ENCODE measurements around the gene PRKG1. TPM values are rescaled to one million over a fixed set of nuclear protein-coding genes. Genes with fewer than 3 reads are reported as not detected.

The PRKG1 gene
- total and polyA plus RNA-seq, 4 donors: 26.2 to 199 (median 94.1) TPM

GRCh38 chr10:51788273-51788672 lies 714.0 kb downstream of the PRKG1 start:
- Histone ChIP-seq H3K36me3 (ENCODE audit: control insufficient read depth in 1 of 2, insufficient read depth in 2 of 2, low read length in 1 of 2) (no peaks in the 10 kb centered on the region), H3K4me3 (ENCODE audit: low read length in 2 of 2) (no peak overlapping the region), H3K27ac (ENCODE audit: low read depth in 1 of 2, low read length in 2 of 2) (no peak overlapping the region), H3K9me3 (ENCODE audit: control insufficient read depth, low read length) (no peaks in the 10 kb centered on the region), H3K27me3 (ENCODE audit: control insufficient read depth in 1 of 2, insufficient read depth in 2 of 2, low read length in 1 of 2) (no peaks in the 10 kb centered on the region), H3K4me1 (ENCODE audit: control insufficient read depth in 1 of 2, insufficient read depth in 2 of 2, low read length in 2 of 2) (peaks cover 3 to 9% of the 10 kb centered on the region in 2 donors)
- intact Hi-C loops (cut with DNase I): no loop called here
- ATAC-seq (ENCODE audit: low FRiP score) (no peak), DNase-seq (no peak)
- WGBS, 2 donors: 32 to 43% methylated on average over 3 of the region's 3 CpGs

GRCh38 chr10:51789118-51789517 lies 714.8 kb downstream of the PRKG1 start:
- H3K4me1 ChIP-seq (ENCODE audit: control insufficient read depth in 1 of 2, insufficient read depth in 2 of 2, low read length in 2 of 2): peaks cover 0 to 9% of the 10 kb centered on the region in 2 donors
- ATAC-seq (ENCODE audit: low FRiP score): no peak
- 81 to 86% methylated on average over 1 of the region's 1 CpG for WGBS, 2 donors
- H3K4me3 ChIP-seq (ENCODE audit: low read length in 2 of 2): no peak overlapping the region
- DNase-seq: no peak
- H3K27me3 ChIP-seq (ENCODE audit: control insufficient read depth in 1 of 2, insufficient read depth in 2 of 2, low read length in 1 of 2): no peaks in the 10 kb centered on the region
- intact Hi-C loops (cut with DNase I): no loop called here
- H3K27ac ChIP-seq (ENCODE audit: low read depth in 1 of 2, low read length in 2 of 2): no peak overlapping the region
- H3K36me3 ChIP-seq (ENCODE audit: control insufficient read depth in 1 of 2, insufficient read depth in 2 of 2, low read length in 1 of 2): no peaks in the 10 kb centered on the region
- H3K9me3 ChIP-seq (ENCODE audit: control insufficient read depth, low read length): no peaks in the 10 kb centered on the region

DNA sequence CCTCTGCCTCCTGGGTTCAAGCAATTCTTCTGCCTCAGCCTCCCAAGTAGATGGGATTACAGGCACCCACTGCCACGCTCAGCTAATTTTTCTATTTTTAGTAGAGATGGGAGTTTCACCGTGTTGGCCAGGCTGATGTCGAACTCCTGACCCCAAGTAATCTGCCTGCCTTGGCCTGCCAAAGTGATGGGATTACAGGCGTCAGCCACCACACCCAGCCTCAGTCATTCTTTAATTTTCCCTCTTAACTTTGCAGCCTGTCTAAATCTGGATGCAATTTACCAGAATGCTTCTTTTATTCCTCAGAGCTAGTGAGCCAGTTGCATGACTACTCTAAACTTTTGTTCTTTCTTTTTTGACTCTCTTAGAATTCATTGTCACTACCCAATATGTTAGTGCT lies 715.6 kb downstream of the PRKG1 start:
- peak in 1 of 2 donors; percentile 56 for DNase-seq
- Histone ChIP-seq H3K9me3 (ENCODE audit: control insufficient read depth, low read length) (no peaks in the 10 kb centered on the region), H3K4me3 (ENCODE audit: low read length in 2 of 2) (no peak overlapping the region), H3K4me1 (ENCODE audit: control insufficient read depth in 1 of 2, insufficient read depth in 2 of 2, low read length in 2 of 2) (peaks cover 0 to 9% of the 10 kb centered on the region in 2 donors), H3K36me3 (ENCODE audit: control insufficient read depth in 1 of 2, insufficient read depth in 2 of 2, low read length in 1 of 2) (no peaks in the 10 kb centered on the region), H3K27me3 (ENCODE audit: control insufficient read depth in 1 of 2, insufficient read depth in 2 of 2, low read length in 1 of 2) (no peaks in the 10 kb centered on the region), H3K27ac (ENCODE audit: low read depth in 1 of 2, low read length in 2 of 2) (no peak overlapping the region)
- intact Hi-C loops (cut with DNase I): no loop called here
- WGBS, 2 donors: 56 to 61% methylated on average over 4 of the region's 4 CpGs
- ATAC-seq (ENCODE audit: low FRiP score): no peak

GRCh38 chr10:51792678-51793077 lies 718.4 kb downstream of the PRKG1 start:
- H3K4me1 ChIP-seq (ENCODE audit: control insufficient read depth in 1 of 2, insufficient read depth in 2 of 2, low read length in 2 of 2): peaks cover 0 to 4% of the 10 kb centered on the region in 2 donors
- intact Hi-C loops (cut with DNase I): no loop called here
- no peak for ATAC-seq (ENCODE audit: low FRiP score)

GRCh38 chr10:51800121-51800520 lies 725.8 kb downstream of the PRKG1 start:
- Histone ChIP-seq H3K4me3 (ENCODE audit: low read length in 2 of 2) (no peak overlapping the region), H3K36me3 (ENCODE audit: control insufficient read depth in 1 of 2, insufficient read depth in 2 of 2, low read length in 1 of 2) (no peaks in the 10 kb centered on the region), H3K9me3 (ENCODE audit: control insufficient read depth, low read length) (no peaks in the 10 kb centered on the region), H3K27me3 (ENCODE audit: control insufficient read depth in 1 of 2, insufficient read depth in 2 of 2, low read length in 1 of 2) (no peaks in the 10 kb centered on the region), H3K27ac (ENCODE audit: low read depth in 1 of 2, low read length in 2 of 2) (no peak overlapping the region), H3K4me1 (ENCODE audit: control insufficient read depth in 1 of 2, insufficient read depth in 2 of 2, low read length in 2 of 2) (peaks cover 0 to 6% of the 10 kb centered on the region in 2 donors)
- DNase-seq: no peak
- 95% methylated on average over 3 of the region's 3 CpGs for WGBS, 2 donors
- ATAC-seq (ENCODE audit: low FRiP score): no peak
- intact Hi-C loops (cut with DNase I): no loop called here

More at GRCh38 chr10:51792678-51793077, 718.4 kb downstream of the PRKG1 start:
- no peaks in the 10 kb centered on the region for H3K27me3 ChIP-seq (ENCODE audit: control insufficient read depth in 1 of 2, insufficient read depth in 2 of 2, low read length in 1 of 2)
- H3K9me3 ChIP-seq (ENCODE audit: control insufficient read depth, low read length): no peaks in the 10 kb centered on the region
- no peak for DNase-seq
- H3K36me3 ChIP-seq (ENCODE audit: control insufficient read depth in 1 of 2, insufficient read depth in 2 of 2, low read length in 1 of 2): no peaks in the 10 kb centered on the region
- H3K27ac ChIP-seq (ENCODE audit: low read depth in 1 of 2, low read length in 2 of 2): no peak overlapping the region
- no peak overlapping the region for H3K4me3 ChIP-seq (ENCODE audit: low read length in 2 of 2)

DNA sequence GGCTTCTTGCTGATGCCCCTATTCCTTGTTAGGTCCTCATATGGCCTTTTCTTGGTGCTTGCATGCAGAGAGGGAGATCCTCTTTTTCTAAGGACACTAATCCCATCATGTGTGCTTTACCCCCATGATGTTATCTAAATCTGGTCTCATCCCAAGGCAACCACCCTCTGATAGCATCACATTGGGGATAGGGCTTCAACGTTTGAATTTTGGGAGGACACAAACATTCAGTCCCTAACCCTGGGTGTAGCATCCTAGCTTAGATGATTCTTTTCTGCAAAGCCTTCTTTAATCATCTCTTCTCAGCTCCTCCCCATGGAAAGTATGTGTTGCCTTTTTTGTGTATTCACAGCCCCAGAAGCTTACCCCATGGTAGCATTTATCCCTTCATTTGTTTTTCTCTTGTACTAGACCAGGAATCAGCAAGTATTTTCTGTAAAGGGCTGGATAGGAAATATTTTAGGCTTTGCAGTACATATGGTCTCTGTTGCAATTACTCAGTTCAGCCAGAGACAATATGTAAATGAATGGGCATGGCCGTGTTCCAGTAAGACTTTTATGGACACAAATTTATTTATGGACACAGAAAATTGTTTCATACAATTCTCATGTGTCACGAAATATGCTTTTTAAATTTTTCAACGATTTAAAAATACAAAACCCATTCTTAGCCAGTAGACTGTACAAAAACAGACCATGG lies 726.6 kb downstream of the PRKG1 start:
- no peak for ATAC-seq (ENCODE audit: low FRiP score)

GRCh38 chr10:51802030-51802429 lies 727.7 kb downstream of the PRKG1 start:
- intact Hi-C loops (cut with DNase I): no loop called here
- ATAC-seq (ENCODE audit: low FRiP score): no peak
- no peak overlapping the region for H3K27ac ChIP-seq (ENCODE audit: low read depth in 1 of 2, low read length in 2 of 2)
- H3K27me3 ChIP-seq (ENCODE audit: control insufficient read depth in 1 of 2, insufficient read depth in 2 of 2, low read length in 1 of 2): no peaks in the 10 kb centered on the region
- H3K9me3 ChIP-seq (ENCODE audit: control insufficient read depth, low read length): no peaks in the 10 kb centered on the region
- H3K36me3 ChIP-seq (ENCODE audit: control insufficient read depth in 1 of 2, insufficient read depth in 2 of 2, low read length in 1 of 2): no peaks in the 10 kb centered on the region
- H3K4me3 ChIP-seq (ENCODE audit: low read length in 2 of 2): no peak overlapping the region
- DNase-seq: no peak
- peaks cover 5 to 9% of the 10 kb centered on the region in 2 donors for H3K4me1 ChIP-seq (ENCODE audit: control insufficient read depth in 1 of 2, insufficient read depth in 2 of 2, low read length in 2 of 2)

More for the DNA sequence above, 726.6 kb downstream of the PRKG1 start:
- no peaks in the 10 kb centered on the region for H3K9me3 ChIP-seq (ENCODE audit: control insufficient read depth, low read length)
- DNase-seq: no peak
- H3K27ac ChIP-seq (ENCODE audit: low read depth in 1 of 2, low read length in 2 of 2): peak overlapping the region in 1 of 2 donors; percentile 83
- H3K4me3 ChIP-seq (ENCODE audit: low read length in 2 of 2): no peak overlapping the region
- H3K4me1 ChIP-seq (ENCODE audit: control insufficient read depth in 1 of 2, insufficient read depth in 2 of 2, low read length in 2 of 2): peaks cover 0 to 6% of the 10 kb centered on the region in 2 donors
- H3K27me3 ChIP-seq (ENCODE audit: control insufficient read depth in 1 of 2, insufficient read depth in 2 of 2, low read length in 1 of 2): no peaks in the 10 kb centered on the region
- 26 to 27% methylated on average over 4 of the region's 4 CpGs for WGBS, 2 donors
- H3K36me3 ChIP-seq (ENCODE audit: control insufficient read depth in 1 of 2, insufficient read depth in 2 of 2, low read length in 1 of 2): no peaks in the 10 kb centered on the region
- intact Hi-C loops (cut with DNase I): no loop called here

DNA sequence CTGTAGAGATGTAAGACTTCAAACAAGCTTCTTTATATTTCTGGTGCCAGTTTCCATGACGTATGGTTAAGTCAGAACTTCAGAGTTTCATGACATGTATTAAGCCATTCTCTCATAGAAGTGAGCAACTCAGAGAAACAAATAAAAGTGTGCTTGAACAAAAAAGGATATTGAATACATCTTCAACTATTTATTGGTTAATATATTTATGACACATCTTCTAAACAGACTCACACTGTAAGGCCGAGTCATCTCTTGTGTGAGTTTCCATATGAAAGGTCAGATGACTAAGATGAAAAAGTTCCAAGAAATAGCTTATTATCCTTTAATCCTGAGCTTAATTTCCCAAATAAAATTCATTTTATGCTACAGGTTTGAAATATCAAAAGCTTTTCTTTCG lies 730.6 kb downstream of the PRKG1 start:
- H3K4me1 ChIP-seq (ENCODE audit: control insufficient read depth in 1 of 2, insufficient read depth in 2 of 2, low read length in 2 of 2): peaks cover 6 to 15% of the 10 kb centered on the region in 2 donors
- H3K27ac ChIP-seq (ENCODE audit: low read depth in 1 of 2, low read length in 2 of 2): no peak overlapping the region
- no peaks in the 10 kb centered on the region for H3K9me3 ChIP-seq (ENCODE audit: control insufficient read depth, low read length)
- ATAC-seq (ENCODE audit: low FRiP score) (no peak), DNase-seq (no peak)
- no peak overlapping the region for H3K4me3 ChIP-seq (ENCODE audit: low read length in 2 of 2)
- intact Hi-C loops (cut with DNase I): loop anchor here in 1 of 2 donors (5.0 kb wide), 1 partner anchor 42 kb away; no protein-coding TSS in a partner anchor
- H3K36me3 ChIP-seq (ENCODE audit: control insufficient read depth in 1 of 2, insufficient read depth in 2 of 2, low read length in 1 of 2): no peaks in the 10 kb centered on the region
- no peaks in the 10 kb centered on the region for H3K27me3 ChIP-seq (ENCODE audit: control insufficient read depth in 1 of 2, insufficient read depth in 2 of 2, low read length in 1 of 2)
- WGBS, 2 donors: 72 to 76% methylated on average over 3 of the region's 3 CpGs
